Measurements from ENCODE around the gene VDAC2.

GRCh38 chr10:75269605-75270004 lies 59.0 kb downstream of the VDAC2 start:
- TF ChIP-seq CTCF (IDR thresholded peaks at IDR 0.05): no peak
- no peak for TF ChIP-seq POLR2A (IDR thresholded peaks at IDR 0.05)
- TF ChIP-seq POLR2AphosphoS5 (IDR thresholded peaks at IDR 0.05): no peak
- TF ChIP-seq EP300 (IDR thresholded peaks at IDR 0.05; ENCODE audit: low read depth): no peak
